HEK293 (cell line): Measurements from ENCODE around the gene CLDN6.

Source experiments
- CTCF ChIA-PET: fragments of 350-600 bp; formaldehyde crosslinking; extraction: SDS; loops from one replicate; lab custom pipeline; 2021; ENCODE audit warnings: antibody characterized with exemption; lab: Yijun Ruan, JAX
- POLR2A ChIA-PET: fragments of 300-600 bp; formaldehyde crosslinking; extraction: SDS; loops from one replicate; lab custom pipeline; 2020; ENCODE audit warnings: antibody characterized with exemption, inconsistent platforms; lab: Yijun Ruan, JAX
- H3K27ac ChIP-seq: fragments of 200-500 bp; sonication (Bioruptor generic); 2 replicates; pipeline ENCODE4 v1.5.1; 2014; ENCODE audit warnings: low read depth, low read length, control low read depth, inconsistent platforms; ENCODE audit errors: extremely low read depth
- H3K36me3 ChIP-seq, 2 experiments: fragments of 200-500 bp in 1 of 2; sonication (Bioruptor generic) in 1 of 2; 1 replicate in 1 of 2; 2 replicates in 1 of 2; pipeline ENCODE4 v1.5.1; 2014 to 2017; ENCODE audit warnings: inconsistent platforms in 2 of 2, low read length in 2 of 2; ENCODE audit not compliant: control insufficient read depth in 2 of 2, insufficient read depth in 1 of 2
- H3K4me1 ChIP-seq: fragments of 200-500 bp; sonication (Bioruptor generic); 2 replicates; pipeline ENCODE4 v1.5.1; 2014; ENCODE audit warnings: mild to moderate bottlenecking, low read length, inconsistent platforms; ENCODE audit not compliant: control insufficient read depth, insufficient read depth
- H3K4me3 ChIP-seq: 2 replicates; pipeline ENCODE4 v1.5.1; 2011; ENCODE audit warnings: low read depth, mild to moderate bottlenecking, control low read depth, low read length, moderate library complexity
- H3K9me3 ChIP-seq: fragments of 200-500 bp; sonication (Bioruptor generic); 2 replicates; pipeline ENCODE4 v1.5.1; 2014; ENCODE audit warnings: low read depth, low read length, inconsistent platforms; ENCODE audit not compliant: control insufficient read depth, insufficient read depth
- EGR2 ChIP-seq: fragments of 450-650 bp; formaldehyde crosslinking; IDR thresholded peaks from 2 replicates; pipeline ENCODE4 v1.5.1; 2016; ENCODE audit warnings: low read depth, missing biosample characterization, missing genetic modification characterization
- GLIS1 ChIP-seq: fragments of 450-650 bp; formaldehyde crosslinking; IDR thresholded peaks from 2 replicates; pipeline ENCODE4 v1.5.1; 2016; ENCODE audit warnings: missing biosample characterization, missing genetic modification characterization
- GLIS2 ChIP-seq: fragments of 450-650 bp; formaldehyde crosslinking; IDR thresholded peaks from 2 replicates; pipeline ENCODE4 v1.5.1; 2016; ENCODE audit warnings: missing biosample characterization, missing genetic modification characterization
- KLF10 ChIP-seq: fragments of 450-650 bp; IDR thresholded peaks from 2 replicates; pipeline ENCODE4 v1.5.1; 2018; ENCODE audit warnings: missing biosample characterization, mild to moderate bottlenecking, missing genetic modification characterization
- RBAK ChIP-seq: fragments of 450-650 bp; formaldehyde crosslinking; IDR thresholded peaks from 2 replicates; pipeline ENCODE4 v1.5.1; 2016; ENCODE audit warnings: missing biosample characterization, missing genetic modification characterization
- SP3 ChIP-seq: fragments of 450-650 bp; formaldehyde crosslinking; IDR thresholded peaks from 2 replicates; pipeline ENCODE4 v1.5.1; 2016; ENCODE audit warnings: missing biosample characterization, missing genetic modification characterization
- TRIM28 ChIP-seq: IDR thresholded peaks from 2 replicates; pipeline ENCODE4 v1.6.1; 2011; ENCODE audit warnings: low read length, control low read depth, borderline replicate concordance
- ZBTB7A ChIP-seq: fragments of 450-650 bp; formaldehyde crosslinking; IDR thresholded peaks from 2 replicates; pipeline ENCODE4 v1.5.1; 2016; ENCODE audit warnings: low read depth, missing biosample characterization, missing genetic modification characterization
- ZBTB8A ChIP-seq: fragments of 450-650 bp; formaldehyde crosslinking; IDR thresholded peaks from 2 replicates; pipeline ENCODE4 v1.5.1; 2016; ENCODE audit warnings: missing biosample characterization, missing genetic modification characterization
- ZFHX2 ChIP-seq: fragments of 450-650 bp; formaldehyde crosslinking; conservative IDR thresholded peaks from 2 replicates; pipeline ENCODE4 v1.5.1; 2016; ENCODE audit warnings: missing biosample characterization, missing genetic modification characterization
- ZNF19 ChIP-seq: fragments of 450-650 bp; formaldehyde crosslinking; IDR thresholded peaks from 2 replicates; pipeline ENCODE4; 2016; ENCODE audit warnings: missing biosample characterization, missing genetic modification characterization, low read depth
- ZNF2 ChIP-seq: fragments of 450-650 bp; formaldehyde crosslinking; IDR thresholded peaks from 2 replicates; pipeline ENCODE4 v1.5.1; 2016; ENCODE audit warnings: missing biosample characterization, missing genetic modification characterization
- ZNF350 ChIP-seq: fragments of 450-650 bp; formaldehyde crosslinking; IDR thresholded peaks from 2 replicates; pipeline ENCODE4 v1.5.0; 2017; ENCODE audit warnings: missing biosample characterization, mild to moderate bottlenecking, missing genetic modification characterization
- ZNF660 ChIP-seq: fragments of 450-650 bp; IDR thresholded peaks from 2 replicates; pipeline ENCODE4 v1.5.1; 2018; ENCODE audit warnings: missing biosample characterization, mild to moderate bottlenecking, missing genetic modification characterization
- ZSCAN23 ChIP-seq: fragments of 450-650 bp; formaldehyde crosslinking; IDR thresholded peaks from 2 replicates; pipeline ENCODE4 v1.5.1; 2016; ENCODE audit warnings: missing biosample characterization, missing genetic modification characterization
- TF ChIP-seq, protein P1 (sequence below): fragments of 450-650 bp; formaldehyde crosslinking; IDR thresholded peaks from 2 replicates; pipeline ENCODE4 v1.5.1; 2016; ENCODE audit warnings: missing biosample characterization, missing genetic modification characterization
- TF ChIP-seq, protein P2 (sequence below): fragments of 450-650 bp; formaldehyde crosslinking; IDR thresholded peaks from 2 replicates; pipeline ENCODE4 v1.5.1; 2016; ENCODE audit warnings: missing biosample characterization, missing genetic modification characterization

Gene CLDN6

DNA sequence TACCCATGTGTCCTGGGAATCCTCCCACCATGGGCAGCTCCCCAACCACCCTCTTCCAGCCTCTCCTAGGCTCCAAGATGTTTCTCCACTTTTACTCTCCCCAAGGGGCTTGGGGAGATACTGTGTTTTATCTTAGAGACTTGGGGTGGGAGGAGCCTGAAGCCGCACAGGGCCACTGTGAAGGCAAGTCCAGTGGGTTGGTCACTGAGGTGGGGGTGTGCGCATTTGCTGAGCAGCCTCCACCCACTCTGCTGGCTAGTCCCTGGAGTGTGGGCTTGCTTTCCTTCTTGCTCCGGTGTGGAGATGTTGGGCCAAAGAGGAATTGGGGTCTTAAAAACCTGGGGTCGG, 9.3 kb downstream of the CLDN6 start:
- TF ChIP-seq, protein P1, sequence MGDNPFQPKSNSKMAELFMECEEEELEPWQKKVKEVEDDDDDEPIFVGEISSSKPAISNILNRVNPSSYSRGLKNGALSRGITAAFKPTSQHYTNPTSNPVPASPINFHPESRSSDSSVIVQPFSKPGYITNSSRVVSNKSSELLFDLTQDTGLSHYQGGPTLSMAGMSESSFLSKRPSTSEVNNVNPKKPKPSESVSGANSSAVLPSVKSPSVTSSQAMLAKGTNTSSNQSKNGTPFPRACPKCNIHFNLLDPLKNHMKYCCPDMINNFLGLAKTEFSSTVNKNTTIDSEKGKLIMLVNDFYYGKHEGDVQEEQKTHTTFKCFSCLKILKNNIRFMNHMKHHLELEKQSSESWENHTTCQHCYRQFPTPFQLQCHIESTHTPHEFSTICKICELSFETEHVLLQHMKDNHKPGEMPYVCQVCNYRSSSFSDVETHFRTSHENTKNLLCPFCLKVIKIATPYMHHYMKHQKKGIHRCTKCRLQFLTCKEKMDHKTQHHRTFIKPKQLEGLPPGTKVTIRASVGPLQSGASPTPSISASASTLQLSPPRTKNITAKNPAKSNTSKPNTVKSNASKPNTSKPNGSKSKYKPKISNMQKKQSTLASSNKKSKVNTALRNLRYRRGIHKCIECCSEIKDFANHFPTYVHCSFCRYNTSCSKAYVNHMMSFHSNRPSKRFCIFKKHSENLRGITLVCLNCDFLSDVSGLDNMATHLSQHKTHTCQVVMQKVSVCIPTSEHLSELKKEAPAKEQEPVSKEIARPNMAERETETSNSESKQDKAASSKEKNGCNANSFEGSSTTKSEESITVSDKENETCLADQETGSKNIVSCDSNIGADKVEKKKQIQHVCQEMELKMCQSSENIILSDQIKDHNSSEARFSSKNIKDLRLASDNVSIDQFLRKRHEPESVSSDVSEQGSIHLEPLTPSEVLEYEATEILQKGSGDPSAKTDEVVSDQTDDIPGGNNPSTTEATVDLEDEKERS (tag by site-specific recombination): no peak
- TF ChIP-seq ZFHX2 (tag by site-specific recombination) (peak; percentile 50), EGR2 (peak; percentile 63; the same call in 1 of the 2 replicates)
- H3K4me3 ChIP-seq: no peak overlapping the region
- H3K9me3 ChIP-seq: no peaks in the 10 kb centered on the region
- POLR2A ChIA-PET: interaction anchor here (12.4 kb wide), 1 partner anchor 15 kb away, joined by 247 read pairs; the partner anchor contains the start of genes CLDN6, HCFC1R1, THOC6 and TNFRSF12A
- no peaks in the 10 kb centered on the region for H3K36me3 ChIP-seq
- H3K4me1 ChIP-seq: no peaks in the 10 kb centered on the region; the same call in 1 of the 2 replicates
- CTCF ChIA-PET: interaction anchor here (9.6 kb wide), 1 partner anchor 22 kb away, joined by 149 read pairs; no protein-coding TSS in a partner anchor
- no peak overlapping the region for H3K27ac ChIP-seq

GRCh38 chr16:3007957-3008689, 9.9 kb downstream of the CLDN6 start:
- ChIA-PET CTCF (interaction anchor here (0.6 to 9.6 kb wide), 2 partner anchors 23 to 109 kb away, joined by 3 to 149 read pairs; no protein-coding TSS in a partner anchor), POLR2A (interaction anchor here (12.4 kb wide), 1 partner anchor 16 kb away, joined by 247 read pairs; the partner anchor contains the start of genes CLDN6, HCFC1R1, THOC6 and TNFRSF12A)
- Histone ChIP-seq H3K27ac (no peak overlapping the region), H3K9me3 (no peaks in the 10 kb centered on the region), H3K4me1 (no peaks in the 10 kb centered on the region; the same call in 1 of the 2 replicates), H3K36me3 (no peaks in the 10 kb centered on the region), H3K4me3 (no peak overlapping the region)
- no peak for TF ChIP-seq ZNF350 (tag by site-specific recombination)
- no peak for TF ChIP-seq ZSCAN23 (tag by site-specific recombination)
- no peak for TF ChIP-seq ZNF660 (tag by site-specific recombination)
- TF ChIP-seq EGR2: peak; percentile 73
- TF ChIP-seq RBAK (tag by site-specific recombination): no peak
- no peak for TF ChIP-seq SP3 (tag by site-specific recombination)
- TF ChIP-seq GLIS1 (tag by site-specific recombination): no peak
- TF ChIP-seq, protein P2, sequence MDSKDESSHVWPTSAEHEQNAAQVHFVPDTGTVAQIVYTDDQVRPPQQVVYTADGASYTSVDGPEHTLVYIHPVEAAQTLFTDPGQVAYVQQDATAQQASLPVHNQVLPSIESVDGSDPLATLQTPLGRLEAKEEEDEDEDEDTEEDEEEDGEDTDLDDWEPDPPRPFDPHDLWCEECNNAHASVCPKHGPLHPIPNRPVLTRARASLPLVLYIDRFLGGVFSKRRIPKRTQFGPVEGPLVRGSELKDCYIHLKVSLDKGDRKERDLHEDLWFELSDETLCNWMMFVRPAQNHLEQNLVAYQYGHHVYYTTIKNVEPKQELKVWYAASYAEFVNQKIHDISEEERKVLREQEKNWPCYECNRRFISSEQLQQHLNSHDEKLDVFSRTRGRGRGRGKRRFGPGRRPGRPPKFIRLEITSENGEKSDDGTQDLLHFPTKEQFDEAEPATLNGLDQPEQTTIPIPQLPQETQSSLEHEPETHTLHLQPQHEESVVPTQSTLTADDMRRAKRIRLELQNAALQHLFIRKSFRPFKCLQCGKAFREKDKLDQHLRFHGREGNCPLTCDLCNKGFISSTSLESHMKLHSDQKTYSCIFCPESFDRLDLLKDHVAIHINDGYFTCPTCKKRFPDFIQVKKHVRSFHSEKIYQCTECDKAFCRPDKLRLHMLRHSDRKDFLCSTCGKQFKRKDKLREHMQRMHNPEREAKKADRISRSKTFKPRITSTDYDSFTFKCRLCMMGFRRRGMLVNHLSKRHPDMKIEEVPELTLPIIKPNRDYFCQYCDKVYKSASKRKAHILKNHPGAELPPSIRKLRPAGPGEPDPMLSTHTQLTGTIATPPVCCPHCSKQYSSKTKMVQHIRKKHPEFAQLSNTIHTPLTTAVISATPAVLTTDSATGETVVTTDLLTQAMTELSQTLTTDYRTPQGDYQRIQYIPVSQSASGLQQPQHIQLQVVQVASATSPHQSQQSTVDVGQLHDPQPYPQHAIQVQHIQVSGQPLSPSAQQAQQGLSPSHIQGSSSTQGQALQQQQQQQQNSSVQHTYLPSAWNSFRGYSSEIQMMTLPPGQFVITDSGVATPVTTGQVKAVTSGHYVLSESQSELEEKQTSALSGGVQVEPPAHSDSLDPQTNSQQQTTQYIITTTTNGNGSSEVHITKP (tag by site-specific recombination): peak; percentile 45; the same call in 1 of the 2 replicates
- peak; percentile 61 for TF ChIP-seq ZFHX2 (tag by site-specific recombination)
- TF ChIP-seq KLF10 (tag by site-specific recombination): no peak
- no peak for TF ChIP-seq GLIS2 (tag by site-specific recombination)
- TF ChIP-seq ZBTB7A (tag by site-specific recombination): no peak
- no peak for TF ChIP-seq ZNF2 (tag by site-specific recombination)
- no peak for TF ChIP-seq ZBTB8A (tag by site-specific recombination)
- TF ChIP-seq ZNF19 (tag by site-specific recombination): no peak
- no peak for TF ChIP-seq TRIM28
